Stimulated activated CD8-positive, alpha-beta memory T cell treated with anti-CD3 and anti-CD28 coated beads, Interleukin-2, amount 100 ng/mL, for 48 hours (primary cell): ENCODE data around the gene CEP112.
"Not testable (repeated sequence)": the region's sequence is repeated elsewhere in the genome, so short reads cannot be mapped to it uniquely, and the experiment has no call there.

Experiments
- DNase-seq, 2 donors: peaks; one replicate each; pipeline ENCODE4 v3.0.0-alpha.2; 2020; ENCODE audit warnings: low read depth in 2 of 2

The CEP112 gene

GRCh38 chr17:65830356-65830755 is 361.6 kb downstream of the CEP112 start:
- no peak for DNase-seq

- DNase-seq: not testable (repeated sequence)
These were observed 365.4 kb downstream of the CEP112 start for GRCh38 chr17:65826577-65826976.

GRCh38 chr17:65824901-65825300 is 367.0 kb downstream of the CEP112 start:
- DNase-seq: no peak

- DNase-seq: no peak
These were observed 368.2 kb downstream of the CEP112 start for GRCh38 chr17:65823713-65824112.

GRCh38 chr17:65820811-65821210 is 371.1 kb downstream of the CEP112 start:
- no peak for DNase-seq

GRCh38 chr17:65820306-65820705 is 371.6 kb downstream of the CEP112 start:
- no peak for DNase-seq

- no peak for DNase-seq
These were observed 372.1 kb downstream of the CEP112 start for GRCh38 chr17:65819810-65820209.

GRCh38 chr17:65817951-65818350 is 374.0 kb downstream of the CEP112 start:
- no peak for DNase-seq

- DNase-seq: no peak
These were observed 377.5 kb downstream of the CEP112 start for GRCh38 chr17:65814418-65814817.

- no peak for DNase-seq
These were observed 378.6 kb downstream of the CEP112 start for GRCh38 chr17:65813306-65813705.

GRCh38 chr17:65811043-65811442 is 380.9 kb downstream of the CEP112 start:
- no peak for DNase-seq

- no peak for DNase-seq
These were observed 382.6 kb downstream of the CEP112 start for GRCh38 chr17:65809366-65809765.

GRCh38 chr17:65808566-65808965 is 383.4 kb downstream of the CEP112 start:
- not testable (repeated sequence) for DNase-seq

GRCh38 chr17:65807361-65807760 is 384.6 kb downstream of the CEP112 start:
- no peak for DNase-seq

GRCh38 chr17:65801513-65801912 is 390.4 kb downstream of the CEP112 start:
- DNase-seq: no peak

GRCh38 chr17:65800655-65801054 is 391.3 kb downstream of the CEP112 start:
- no peak for DNase-seq

GRCh38 chr17:65799869-65800268 is 392.1 kb downstream of the CEP112 start:
- no peak for DNase-seq

- DNase-seq: no peak
These were observed 392.5 kb downstream of the CEP112 start for GRCh38 chr17:65799454-65799853.

GRCh38 chr17:65797809-65798208 is 394.1 kb downstream of the CEP112 start:
- no peak for DNase-seq

- DNase-seq: no peak
These were observed 394.8 kb downstream of the CEP112 start for GRCh38 chr17:65797101-65797500.

GRCh38 chr17:65794572-65794971 is 397.4 kb downstream of the CEP112 start:
- DNase-seq: no peak

- DNase-seq: no peak
These were observed 401.7 kb downstream of the CEP112 start for GRCh38 chr17:65790241-65790640.

- no peak for DNase-seq
These were observed 404.4 kb downstream of the CEP112 start for GRCh38 chr17:65787503-65787902.

- DNase-seq: no peak
These were observed 405.5 kb downstream of the CEP112 start for GRCh38 chr17:65786479-65786878.

- DNase-seq: no peak
These were observed 406.8 kb downstream of the CEP112 start for GRCh38 chr17:65785109-65785508.
